EL (cell line): ENCODE data around the gene MDP1.
A peak's percentile ranks its signal among the peaks of the same experiment; 100 is the strongest.

Experiments
- DNase-seq: peaks from one replicate; pipeline ENCODE4 v3.0.0-alpha.2; 2016

Gene MDP1

GRCh38 chr14:24196071-24197055 lies 19.5 kb downstream of the MDP1 start:
- DNase-seq: no peak

GRCh38 chr14:24195186-24196070 lies 20.4 kb downstream of the MDP1 start, which contains the start of gene TM9SF1:
Gene TM9SF1, minus strand, starts transcription at chr14:24195441. Its CDS starts 422 bp downstream, at chr14:24195019.
- DNase-seq: peak; percentile 85

GRCh38 chr14:24194873-24195185 lies 21.0 kb downstream of the MDP1 start:
- no peak for DNase-seq

- DNase-seq: no peak
Measured at GRCh38 chr14:24194186-24194872, 21.5 kb downstream of the MDP1 start.

- DNase-seq: no peak
Measured at GRCh38 chr14:24192933-24193332, 22.9 kb downstream of the MDP1 start.

GRCh38 chr14:24190416-24190815 lies 25.4 kb downstream of the MDP1 start:
- no peak for DNase-seq

GRCh38 chr14:24189460-24189859 lies 26.4 kb downstream of the MDP1 start:
- no peak for DNase-seq

- no peak for DNase-seq
Measured at GRCh38 chr14:24189059-24189375, 26.8 kb downstream of the MDP1 start.

GRCh38 chr14:24188251-24189058 lies 27.4 kb downstream of the MDP1 start, which contains the start of gene IPO4:
Gene IPO4, minus strand, starts transcription at chr14:24188816. Its CDS starts 29 bp downstream, at chr14:24188787.
- peak; percentile 98 for DNase-seq

GRCh38 chr14:24187539-24187915 lies 28.3 kb downstream of the MDP1 start:
- no peak for DNase-seq

- DNase-seq: no peak
Measured at GRCh38 chr14:24186831-24187538, 28.9 kb downstream of the MDP1 start.

GRCh38 chr14:24185741-24186140 lies 30.1 kb downstream of the MDP1 start:
- DNase-seq: no peak

GRCh38 chr14:24185026-24185425 lies 30.8 kb downstream of the MDP1 start:
- no peak for DNase-seq

- no peak for DNase-seq
Measured at GRCh38 chr14:24184104-24184970, 31.5 kb downstream of the MDP1 start.

GRCh38 chr14:24183014-24183481 lies 32.8 kb downstream of the MDP1 start:
- DNase-seq: no peak

- DNase-seq: no peak
Measured at GRCh38 chr14:24182110-24182882, 33.6 kb downstream of the MDP1 start.

- DNase-seq: no peak
Measured at GRCh38 chr14:24181371-24182077, 34.3 kb downstream of the MDP1 start.

- DNase-seq: peak; percentile 67
Measured at GRCh38 chr14:24179961-24180796, 35.7 kb downstream of the MDP1 start.
